HG02884 (cell line): ENCODE measurements around the gene COL17A1.

ENCODE experiments used
- ATAC-seq: cut with Tn5 transposase; IDR thresholded peaks from one replicate; pipeline ENCODE4 v1.9.1; 2021; ENCODE audit warnings: mild to moderate bottlenecking, moderate library complexity; ENCODE audit not compliant: unreplicated experiment

Gene COL17A1

DNA sequence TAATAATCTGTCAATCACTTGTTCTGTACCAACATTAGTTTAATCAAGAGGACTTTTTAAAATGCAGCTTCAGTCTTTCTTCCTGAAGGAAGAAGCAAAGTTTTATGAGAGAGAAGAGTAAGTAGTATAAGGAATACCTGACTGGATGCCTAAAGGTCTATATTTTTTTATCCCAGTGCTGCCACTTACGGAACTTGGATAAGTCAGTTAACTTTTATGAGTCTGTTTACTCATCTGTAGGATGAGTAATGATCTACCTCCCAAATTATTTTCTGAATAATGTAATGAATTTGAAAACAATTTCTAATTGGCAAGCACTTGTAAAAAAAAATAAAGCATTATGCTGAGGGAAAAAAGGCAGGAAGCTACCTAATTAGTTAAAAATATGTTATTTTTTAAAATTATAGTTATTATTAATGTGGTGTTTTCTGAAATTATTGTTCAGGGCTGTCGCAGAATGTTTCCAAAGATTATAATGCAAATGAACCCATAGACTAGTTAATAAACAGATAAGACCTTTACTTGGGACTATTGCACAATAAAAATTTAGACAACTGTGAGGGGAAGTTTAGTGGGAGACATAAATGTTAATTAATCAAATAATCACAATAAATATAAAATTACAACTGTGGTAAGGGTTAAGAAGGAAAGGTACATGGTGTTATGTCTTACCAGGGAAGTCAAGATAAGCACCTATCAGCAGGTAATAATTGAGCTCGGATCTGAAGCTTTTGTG is 94.1 kb downstream of the COL17A1 start:
- no peak for ATAC-seq

DNA sequence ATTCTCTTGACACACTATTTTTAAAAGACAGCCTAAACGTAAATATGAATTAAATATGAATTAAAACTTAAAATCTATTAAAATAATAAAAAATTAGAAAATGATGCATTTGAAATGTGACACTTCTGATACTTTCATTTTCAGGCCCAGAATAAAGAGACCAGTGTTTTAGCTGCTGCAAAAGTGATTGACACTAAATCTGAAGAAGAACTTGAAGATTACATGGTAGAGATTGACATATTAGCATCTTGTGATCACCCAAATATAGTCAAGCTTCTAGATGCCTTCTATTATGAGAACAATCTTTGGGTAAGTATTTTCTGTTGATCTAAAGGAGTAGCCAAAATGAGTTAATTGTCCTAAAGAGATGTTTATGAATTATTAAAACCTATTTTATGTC is 95.1 kb downstream of the COL17A1 start:
- ATAC-seq, result no peak

GRCh38 chr10:103990121-103990520 is 95.6 kb downstream of the COL17A1 start:
- no peak for ATAC-seq

- no peak for ATAC-seq
These were observed 99.3 kb downstream of the COL17A1 start for GRCh38 chr10:103986360-103986759.

- no peak for ATAC-seq
These were observed 100.0 kb downstream of the COL17A1 start for GRCh38 chr10:103985726-103986125.

GRCh38 chr10:103983367-103983911 is 102.2 kb downstream of the COL17A1 start:
- peak; percentile 75 for ATAC-seq

DNA sequence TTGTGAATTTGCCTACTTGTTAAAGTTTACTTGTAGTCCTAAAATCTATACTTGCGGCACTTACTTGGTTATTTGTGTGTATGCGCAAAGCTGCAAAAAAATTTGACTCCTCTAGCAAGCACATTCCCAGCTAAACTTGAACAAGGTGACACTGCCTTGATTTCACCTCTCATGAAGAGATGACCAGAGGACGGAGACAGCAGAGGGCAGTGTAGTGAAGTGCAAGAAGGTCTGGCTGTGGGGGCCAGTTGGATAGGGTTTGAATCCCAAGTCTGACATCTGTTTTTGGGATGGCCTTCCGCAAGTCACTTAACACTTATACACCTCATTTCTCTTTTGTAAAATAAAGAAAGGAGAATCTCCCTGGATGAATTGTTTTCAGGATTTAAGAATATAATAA is 103.0 kb downstream of the COL17A1 start:
- no peak for ATAC-seq
